Kidney (tissue), 14 donors: ENCODE data around the gene BCAS3. TPM values are rescaled to one million over a fixed set of nuclear protein-coding genes. Genes with fewer than 3 reads are reported as not detected.

Experiments
- DNase-seq, 5 donors: peaks; one replicate each; pipeline ENCODE4 v3.0.0-alpha.2; 2013 to 2020
- FAIRE-seq: peaks from 2 replicates; lab custom pipeline; 2012; peaks lifted over from hg19 to GRCh38; lab: Jason Lieb, UNC
- H3K27ac ChIP-seq, 2 donors: one replicate each; pipeline ENCODE4 v1.7.0; 2013; ENCODE audit warnings: low read depth in 2 of 2, low read length in 2 of 2, inconsistent platforms in 1 of 2
- H3K27me3 ChIP-seq: one replicate; pipeline ENCODE4 v1.7.1; 2013; ENCODE audit warnings: low read length, inconsistent platforms; ENCODE audit not compliant: control insufficient read depth, insufficient read depth
- H3K36me3 ChIP-seq, 3 donors: one replicate each; pipeline versions ENCODE4 v1.7.0 to v1.7.1; 2013; ENCODE audit warnings: low read length in 3 of 3, control low read depth in 1 of 3, inconsistent platforms in 1 of 3; ENCODE audit not compliant: insufficient read depth in 3 of 3, control insufficient read depth in 2 of 3
- H3K4me1 ChIP-seq, 3 donors: one replicate each; pipeline versions ENCODE4 v1.7.0 to v1.7.1; 2013; ENCODE audit warnings: low read length in 3 of 3, inconsistent platforms in 1 of 3, low read depth in 1 of 3; ENCODE audit not compliant: control insufficient read depth in 2 of 3, insufficient read depth in 2 of 3
- H3K4me3 ChIP-seq, 3 donors: one replicate each; pipeline versions ENCODE4 v1.7.0 to v1.8.1; 2013; ENCODE audit warnings: low read length in 3 of 3, control low read depth in 1 of 3, inconsistent platforms in 1 of 3
- H3K9ac ChIP-seq, 3 donors: one replicate each; pipeline versions ENCODE4 v1.7.0 to v1.7.1; 2013; ENCODE audit warnings: low read length in 3 of 3, control low read depth in 1 of 3, inconsistent platforms in 1 of 3
- H3K9me3 ChIP-seq, 3 donors: one replicate each; pipeline versions ENCODE4 v1.7.0 to v1.7.1; 2013; ENCODE audit warnings: low read length in 3 of 3, control low read depth in 1 of 3, inconsistent platforms in 1 of 3; ENCODE audit not compliant: control insufficient read depth in 2 of 3, insufficient read depth in 1 of 3
- CTCF ChIP-seq: IDR thresholded peaks from 3 replicates; pipeline ENCODE4 v1.5.1; 2012; ENCODE audit warnings: mild to moderate bottlenecking, moderate library complexity, borderline replicate concordance; ENCODE audit not compliant: insufficient read depth; ENCODE audit errors: extremely low read depth
- intact Hi-C: fragments of 100-400 bp; cut with DNase I; formaldehyde crosslinking; loops from one replicate; pipeline ENCODE4 v1.11.1; 2022
- polyA plus RNA-seq: library from polyadenylated mRNA; stranded (reverse); fragments of 350-450 nt; fragmentation: Illumina TruSeq; extraction: RNeasy Lipid Tissue Mini Kit (QIAGEN cat#74804); gene quantifications from one replicate; pipeline ENCODE4 v1.2.3, GENCODE V29; 2014; ENCODE audit warnings: low read depth, low replicate concordance; ENCODE audit not compliant: insufficient read depth
- total RNA-seq: library from RNA; stranded (reverse); fragmentation: NEBNext Ultra II Directional; extraction: Animal tissue kit (Norgen Biotek cat#: 25700); gene quantifications from one replicate; pipeline ENCODE4 v1.2.1, GENCODE V29; 2021
- donor health status: control.
- donor health status: control.
- donor health status: control.
- donor health status: control.
- donor health status: control.
- donor health status: DM: yes; HTN: yes; CAD: no.
- donor health status: Normal renal cell carcinoma (clear cell type).

The BCAS3 gene
- total and polyA plus RNA-seq, 2 donors from 2014 or later, result 18.3 to 44.1 TPM

- no peak for TF ChIP-seq CTCF
- H3K27ac ChIP-seq, result no peak overlapping the region
- no peaks in the 10 kb centered on the region for H3K4me1 ChIP-seq
- H3K9ac ChIP-seq, result no peak overlapping the region
- H3K4me3 ChIP-seq, result no peak overlapping the region
- intact Hi-C loops, result no loop called here
- H3K36me3 ChIP-seq, result peaks cover 0 to 2% (median 0%) of the 10 kb centered on the region in 3 donors
- no peaks in the 10 kb centered on the region for H3K27me3 ChIP-seq
- H3K9me3 ChIP-seq, result no peaks in the 10 kb centered on the region
- DNase-seq, result no peak
- FAIRE-seq, result no peak
Observed at GRCh38 chr17:60704170-60704569, 26.5 kb downstream of the BCAS3 start.

- TF ChIP-seq CTCF, result no peak
- Histone ChIP-seq H3K4me1 (peaks cover 0 to 2% (median 0%) of the 10 kb centered on the region in 3 donors), H3K9me3 (no peaks in the 10 kb centered on the region), H3K9ac (no peak overlapping the region), H3K27ac (no peak overlapping the region), H3K27me3 (no peaks in the 10 kb centered on the region), H3K36me3 (peaks cover 0 to 2% (median 0%) of the 10 kb centered on the region in 3 donors), H3K4me3 (no peak overlapping the region)
- intact Hi-C loops, result no loop called here
- FAIRE-seq, result no peak
- DNase-seq, result peak in 2 of 5 donors; percentile 5 to 7
Observed at GRCh38 chr17:60712675-60713074, 35.0 kb downstream of the BCAS3 start.

- H3K4me1 ChIP-seq, result peaks cover 0 to 2% (median 0%) of the 10 kb centered on the region in 3 donors
- no peaks in the 10 kb centered on the region for H3K9me3 ChIP-seq
- H3K27ac ChIP-seq, result no peak overlapping the region
- no peaks in the 10 kb centered on the region for H3K27me3 ChIP-seq
- no peak overlapping the region for H3K9ac ChIP-seq
- FAIRE-seq, result no peak
- peaks cover 0 to 2% (median 0%) of the 10 kb centered on the region in 3 donors for H3K36me3 ChIP-seq
- no peak overlapping the region for H3K4me3 ChIP-seq
- no peak for DNase-seq
- TF ChIP-seq CTCF, result no peak
- intact Hi-C loops, result no loop called here
Observed at GRCh38 chr17:60713608-60714007, 36.0 kb downstream of the BCAS3 start.

- Histone ChIP-seq H3K9me3 (no peaks in the 10 kb centered on the region), H3K9ac (no peak overlapping the region), H3K27me3 (no peaks in the 10 kb centered on the region), H3K4me1 (peaks cover 0 to 6% (median 2%) of the 10 kb centered on the region in 3 donors), H3K4me3 (no peak overlapping the region), H3K36me3 (no peaks in the 10 kb centered on the region), H3K27ac (no peak overlapping the region)
- TF ChIP-seq CTCF, result no peak
- no peak for DNase-seq
- intact Hi-C loops, result no loop called here
- no peak for FAIRE-seq
Observed at GRCh38 chr17:60716766-60717165, 39.1 kb downstream of the BCAS3 start.
